ENCODE data around the gene MORC3. TPM values are rescaled to one million over a fixed set of nuclear protein-coding genes. Genes with fewer than 3 reads are reported as not detected.

MORC3 gene
- total and polyA plus RNA-seq, 2 of the 4 experiments (the other 2 are of a cell fraction): 14.0 to 23.5 TPM

GRCh38 chr21:36355868-36356267 is 35.9 kb downstream of the MORC3 start:
- TF ChIP-seq FOS (IDR thresholded peaks at IDR 0.05; ENCODE audit: low read depth, low read length): no peak
- TF ChIP-seq RFX5 (IDR thresholded peaks at IDR 0.05; ENCODE audit: low read depth, low read length): no peak
- no peak for TF ChIP-seq MXI1 (IDR thresholded peaks at IDR 0.05; ENCODE audit: borderline replicate concordance, low read depth, low read length)
- TF ChIP-seq RAD21 (IDR thresholded peaks at IDR 0.05; ENCODE audit: low read length): no peak
- no peak for TF ChIP-seq POLR2A (IDR thresholded peaks at IDR 0.05; ENCODE audit: low read depth, low read length)
- no peak for TF ChIP-seq RCOR1 (IDR thresholded peaks at IDR 0.05; ENCODE audit: insufficient replicate concordance, low read length)
- TF ChIP-seq MAFK (IDR thresholded peaks at IDR 0.05; ENCODE audit: low read depth, low read length): no peak
- TF ChIP-seq ELK1 (IDR thresholded peaks at IDR 0.05; ENCODE audit: borderline replicate concordance, low read depth, low read length): no peak
- no peak for TF ChIP-seq MAZ (IDR thresholded peaks at IDR 0.05; ENCODE audit: borderline replicate concordance, low read depth, low read length)
- TF ChIP-seq BHLHE40 (IDR thresholded peaks at IDR 0.05; ENCODE audit: low read depth, low read length): no peak
- no peak for TF ChIP-seq CHD1 (IDR thresholded peaks at IDR 0.05; ENCODE audit: low read depth, low read length)
- ChIA-PET CTCF (no interaction called here), POLR2A (ENCODE audit: unreplicated experiment) (interaction anchor here (0.6 kb wide), 1 partner anchor 388 kb away, joined by 5 read pairs; no protein-coding TSS in a partner anchor)
- H4K8ac ChIP-seq (ENCODE audit: low read depth in 2 of 2, low read length in 2 of 2): no peak overlapping the region
- H3K9ac ChIP-seq (ENCODE audit: low read depth, low read length): no peak overlapping the region
- in situ Hi-C loops (cut with MboI; ENCODE audit: low sequenced_read_pairs): no loop called here
- no peak overlapping the region for H2BK20ac ChIP-seq (ENCODE audit: low read depth, low read length)
- no peaks in the 10 kb centered on the region for H4K20me1 ChIP-seq (ENCODE audit: insufficient read depth, low read length)
- H3K4ac ChIP-seq (ENCODE audit: low read depth, low read length): no peak overlapping the region
- no peak overlapping the region for H4K91ac ChIP-seq (ENCODE audit: insufficient read depth, low read depth, low read length)
- no peak overlapping the region for H2AK5ac ChIP-seq (ENCODE audit: low read depth, low read length)
- H3K14ac ChIP-seq (replicated peaks; ENCODE audit: low read depth, low read length): no peak overlapping the region
- no peak overlapping the region for H2BK15ac ChIP-seq (ENCODE audit: low read depth, low read length)
- H3K27me3 ChIP-seq (ENCODE audit: control insufficient read depth, insufficient read depth, low read length): no peaks in the 10 kb centered on the region
- H3K56ac ChIP-seq (ENCODE audit: extremely low read depth, insufficient read depth, low read length): no peak overlapping the region
- H3K23ac ChIP-seq (ENCODE audit: low read depth, low read length): no peak overlapping the region
- no peak overlapping the region for H3K4me3 ChIP-seq (ENCODE audit: insufficient read depth, low read depth, low read length)
- H3K18ac ChIP-seq (ENCODE audit: low read depth, low read length): no peak overlapping the region
- WGBS, 2 experiments (ENCODE audit: extremely low coverage in 2 of 2, insufficient read length in 1 of 2): no CpG with 5 or more reads among the region's 2 CpGs
- H4K5ac ChIP-seq (ENCODE audit: low read depth, low read length): no peak overlapping the region
- H2BK5ac ChIP-seq (ENCODE audit: low read depth, low read length, poor library complexity, severe bottlenecking): no peak overlapping the region
- H3K4me1 ChIP-seq (ENCODE audit: control insufficient read depth, insufficient read depth, low read length): peaks cover 5% of the 10 kb centered on the region
- BruUV-seq (replicated peaks): no TSS peak
- no peaks in the 10 kb centered on the region for H3K9me3 ChIP-seq (ENCODE audit: control insufficient read depth, insufficient read depth, low read length)
- DNase-seq (no peak), ATAC-seq (ENCODE audit: low read depth) (no peak)
- H3K9me1 ChIP-seq (ENCODE audit: insufficient read depth, low read length): 0 out of 2 replicates have a peak, but pooled peaks cover 2% of the 10 kb centered on the region
- H3K27ac ChIP-seq (ENCODE audit: insufficient read depth, low read length): no peak overlapping the region
- peaks cover 29 to 46% of the 10 kb centered on the region in 2 experiments for H3K79me1 ChIP-seq (ENCODE audit: low read depth in 1 of 2, low read length in 2 of 2)
- intact Hi-C loops (cut with micrococcal nuclease): no loop called here
- H3K4me2 ChIP-seq (ENCODE audit: low read depth, low read length): no peak overlapping the region
- no peak overlapping the region for H2AK9ac ChIP-seq (replicated peaks; ENCODE audit: low read depth, low read length, poor library complexity)
- H2AFZ ChIP-seq (replicated peaks; ENCODE audit: low read length, poor library complexity): no peak overlapping the region
- H3K36me3 ChIP-seq (ENCODE audit: control insufficient read depth, insufficient read depth, low read length): peaks cover 33% of the 10 kb centered on the region
- no peak overlapping the region for H2BK120ac ChIP-seq (ENCODE audit: low read depth, low read length)
- dilution Hi-C loops (cut with HindIII; ENCODE audit: low sequenced_read_pairs, unreplicated experiment): no loop called here

Measured in IMR-90 (cell line).